HepG2 (cell line): ENCODE results near the gene L2HGDH. TPM values are rescaled to one million over a fixed set of nuclear protein-coding genes. Genes with fewer than 3 reads are reported as not detected.

ENCODE experiments used
- CCAR2 ChIP-seq: fragments of 200-400 bp; formaldehyde crosslinking; optimal IDR thresholded peaks from 2 replicates; pipeline ENCODE3; 2018; ENCODE audit warnings: low read depth, mild to moderate bottlenecking, low read length, moderate library complexity
- CHD4 ChIP-seq: fragments of 200-600 bp; sonication (generic); IDR thresholded peaks from 2 replicates; pipeline ENCODE4 v1.7.0; 2017; ENCODE audit warnings: mild to moderate bottlenecking, low read length, borderline replicate concordance
- EHMT2 ChIP-seq: fragments of 200-600 bp; sonication (generic); IDR thresholded peaks from 2 replicates; pipeline ENCODE4 v1.7.0; 2017; ENCODE audit warnings: antibody characterized with exemption, low read depth, low read length, borderline replicate concordance
- FOSL1 ChIP-seq: sonication (generic); formaldehyde crosslinking; IDR thresholded peaks from 2 replicates; pipeline ENCODE4 v1.9.0; 2021; ENCODE audit warnings: missing genetic modification reagents, borderline replicate concordance
- HNRNPL ChIP-seq: fragments of 200-400 bp; formaldehyde crosslinking; IDR thresholded peaks from 2 replicates; pipeline ENCODE4 v1.6.1; 2017; ENCODE audit warnings: mild to moderate bottlenecking, low read depth, low read length
- JUN ChIP-seq: sonication (generic); formaldehyde crosslinking; IDR thresholded peaks from 2 replicates; pipeline ENCODE4 v1.4.0; 2020; ENCODE audit warnings: mild to moderate bottlenecking, missing genetic modification reagents
- MED8 ChIP-seq: sonication (generic); formaldehyde crosslinking; IDR thresholded peaks from 2 replicates; pipeline ENCODE4 v1.8.1; 2023; ENCODE audit warnings: mild to moderate bottlenecking, missing genetic modification reagents; ENCODE audit not compliant: insufficient replicate concordance
- MIXL1 ChIP-seq: IDR thresholded peaks from 2 replicates; pipeline ENCODE4 v1.6.1; 2016
- PPARG ChIP-seq: conservative IDR thresholded peaks from 2 replicates; pipeline ENCODE4 v1.6.1; 2016; ENCODE audit warnings: missing biosample characterization, missing genetic modification reagents
- TOE1 ChIP-seq: sonication (generic); formaldehyde crosslinking; IDR thresholded peaks from 2 replicates; pipeline ENCODE4 v1.4.0; 2020; ENCODE audit warnings: mild to moderate bottlenecking, missing genetic modification reagents
- TOPORS ChIP-seq: sonication (generic); formaldehyde crosslinking; IDR thresholded peaks from 2 replicates; pipeline ENCODE4 v1.8.0; 2023; ENCODE audit warnings: mild to moderate bottlenecking, missing genetic modification reagents
- ZFP37 ChIP-seq: sonication (generic); formaldehyde crosslinking; IDR thresholded peaks from 2 replicates; pipeline ENCODE4 v1.4.0; 2020; ENCODE audit warnings: missing genetic modification reagents, borderline replicate concordance
- ZNF136 ChIP-seq: sonication (generic); formaldehyde crosslinking; IDR thresholded peaks from 2 replicates; pipeline ENCODE4 v1.8.1; 2022; ENCODE audit warnings: low read depth, mild to moderate bottlenecking, moderate library complexity, missing genetic modification reagents
- ZNF224 ChIP-seq: sonication (generic); formaldehyde crosslinking; IDR thresholded peaks from 2 replicates; pipeline ENCODE4 v1.5.0; 2020; ENCODE audit warnings: mild to moderate bottlenecking, missing genetic modification reagents
- ZNF501 ChIP-seq: sonication (generic); formaldehyde crosslinking; IDR thresholded peaks from 2 replicates; pipeline ENCODE4 v1.5.1; 2020; ENCODE audit warnings: mild to moderate bottlenecking, moderate library complexity, missing genetic modification reagents
- ZNF720 ChIP-seq: sonication (generic); formaldehyde crosslinking; IDR thresholded peaks from 2 replicates; pipeline ENCODE4 v1.4.0; 2020; ENCODE audit warnings: missing genetic modification reagents
- ZNF766 ChIP-seq: sonication (generic); formaldehyde crosslinking; IDR thresholded peaks from 2 replicates; pipeline ENCODE4 v1.5.0; 2020; ENCODE audit warnings: missing genetic modification reagents, borderline replicate concordance
- ZNF879 ChIP-seq: sonication (generic); formaldehyde crosslinking; IDR thresholded peaks from 2 replicates; pipeline ENCODE4 v1.8.1; 2023; ENCODE audit warnings: missing genetic modification reagents
- ZSCAN29 ChIP-seq: sonication (generic); formaldehyde crosslinking; conservative IDR thresholded peaks from 2 replicates; pipeline ENCODE4 v1.4.0; 2020; ENCODE audit warnings: mild to moderate bottlenecking, missing genetic modification reagents
- polyA plus RNA-seq, 8 experiments: library from polyadenylated mRNA; depleted of rRNA in 3 of 8; stranded (reverse) in 7 of 8; unstranded in 1 of 8; fragments of >200 nt; fragmentation: Illumina TruSeq in 4 of 8; extraction: Trizol in 4 of 8; gene quantifications; 2 replicates each; pipeline versions ENCODE4 v1.2.1 to v1.2.3, GENCODE V29; 2011 to 2016; ENCODE audit warnings: low read depth in 4 of 8, missing spikeins in 1 of 8, mixed read lengths in 1 of 8; ENCODE audit not compliant: insufficient read depth in 1 of 8
- total RNA-seq, 5 experiments: library from RNA; depleted of rRNA; stranded (reverse); fragments of >200 nt; fragmentation: Illumina TruSeq; extraction: Trizol; gene quantifications; 2 replicates each; pipeline ENCODE4 v1.2.3, GENCODE V29; 2016; ENCODE audit warnings: low read depth in 1 of 5
- TF ChIP-seq, protein P1 (sequence below): sonication (generic); formaldehyde crosslinking; IDR thresholded peaks from 2 replicates; pipeline ENCODE4 v1.8.0; 2022; ENCODE audit warnings: mild to moderate bottlenecking, missing genetic modification reagents, moderate library complexity
- TF ChIP-seq, protein P2 (sequence below): sonication (generic); formaldehyde crosslinking; IDR thresholded peaks from 2 replicates; pipeline ENCODE4 v1.8.0; 2022; ENCODE audit warnings: mild to moderate bottlenecking, missing genetic modification reagents, borderline replicate concordance
- TF ChIP-seq, protein P3 (sequence below): sonication (generic); formaldehyde crosslinking; IDR thresholded peaks from 2 replicates; pipeline ENCODE4 v1.8.1; 2022; ENCODE audit warnings: mild to moderate bottlenecking, missing genetic modification reagents
- TF ChIP-seq, protein P4 (sequence below): conservative IDR thresholded peaks from 2 replicates; pipeline ENCODE4 v1.6.1; 2018; ENCODE audit warnings: missing genetic modification reagents
- TF ChIP-seq, protein P5 (sequence below): sonication (generic); IDR thresholded peaks from 2 replicates; pipeline ENCODE4 v1.6.1; 2016; ENCODE audit warnings: low read depth, borderline replicate concordance

L2HGDH gene
- total and polyA plus RNA-seq, 2 of the 13 experiments (the other 11 are each of a cell fraction or from before 2014, with no cell fraction given): 3.3 to 5.0 TPM

DNA sequence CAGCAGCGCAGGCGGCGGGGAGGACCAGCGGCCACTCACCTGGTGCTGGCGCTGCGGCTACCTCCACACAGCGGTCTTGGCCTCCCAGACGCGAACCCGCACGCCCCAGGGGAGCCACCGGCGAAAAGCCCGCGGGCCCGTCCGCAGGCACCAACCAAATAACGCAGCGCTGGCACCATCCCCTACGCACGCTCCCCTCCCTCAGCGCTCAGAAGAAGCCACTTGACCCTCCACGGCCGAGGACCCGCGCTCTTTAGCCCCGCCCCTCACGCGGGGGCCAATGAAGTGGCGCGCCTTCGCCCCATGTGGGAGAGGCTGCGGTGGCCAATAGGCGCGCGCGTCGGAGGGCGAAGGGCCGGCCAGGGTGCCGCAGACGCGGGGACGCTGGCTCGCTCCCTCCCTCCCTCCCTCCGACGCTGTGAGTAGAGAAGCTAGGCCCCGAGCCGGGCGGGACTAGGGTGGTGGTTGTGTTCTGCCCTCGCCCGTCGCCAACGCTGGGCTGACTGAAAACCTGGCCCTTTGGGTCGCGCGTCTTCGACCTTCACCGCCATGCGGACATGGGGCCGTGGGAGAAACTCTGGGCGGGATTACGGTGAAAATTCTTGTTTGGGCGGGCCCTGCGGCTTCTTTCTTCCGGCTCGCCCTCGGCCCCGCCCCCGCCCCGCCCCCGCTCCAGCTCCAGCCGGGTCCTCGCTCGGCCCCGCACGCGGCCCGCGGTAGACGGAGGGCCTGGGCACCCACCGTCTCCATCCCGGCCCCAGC, at the start of gene L2HGDH, which contains the start of gene DMAC2L (continued):
- TF ChIP-seq ZSCAN29 (CRISPR knock-in tag) (peak; percentile 57; the same call in 1 of the 2 replicates), TOE1 (no peak), CCAR2 (no peak), ZNF136 (CRISPR knock-in tag) (peak; percentile 92), ZNF879 (CRISPR knock-in tag) (0 out of 2 replicates have a peak, but pooled peaks have one; percentile 76), MIXL1 (CRISPR knock-in tag) (no peak), PPARG (CRISPR knock-in tag) (no peak), HNRNPL (0 out of 2 replicates have a peak, but pooled peaks have one; percentile 61), CHD4 (no peak), FOSL1 (CRISPR knock-in tag) (no peak), MED8 (CRISPR knock-in tag) (peak; percentile 39), ZNF766 (peak; percentile 65; the same call in 1 of the 2 replicates), ZNF720 (CRISPR knock-in tag) (no peak), TOPORS (CRISPR knock-in tag) (peak; percentile 64; the same call in 1 of the 2 replicates), EHMT2 (no peak), ZNF501 (CRISPR knock-in tag) (peak; percentile 65; the same call in 1 of the 2 replicates), ZFP37 (CRISPR knock-in tag) (no peak), JUN (CRISPR knock-in tag) (no peak), ZNF224 (CRISPR knock-in tag) (peak; percentile 97)
- TF ChIP-seq, protein P1, sequence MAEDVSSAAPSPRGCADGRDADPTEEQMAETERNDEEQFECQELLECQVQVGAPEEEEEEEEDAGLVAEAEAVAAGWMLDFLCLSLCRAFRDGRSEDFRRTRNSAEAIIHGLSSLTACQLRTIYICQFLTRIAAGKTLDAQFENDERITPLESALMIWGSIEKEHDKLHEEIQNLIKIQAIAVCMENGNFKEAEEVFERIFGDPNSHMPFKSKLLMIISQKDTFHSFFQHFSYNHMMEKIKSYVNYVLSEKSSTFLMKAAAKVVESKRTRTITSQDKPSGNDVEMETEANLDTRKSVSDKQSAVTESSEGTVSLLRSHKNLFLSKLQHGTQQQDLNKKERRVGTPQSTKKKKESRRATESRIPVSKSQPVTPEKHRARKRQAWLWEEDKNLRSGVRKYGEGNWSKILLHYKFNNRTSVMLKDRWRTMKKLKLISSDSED (CRISPR knock-in tag): no peak
- TF ChIP-seq, protein P2, sequence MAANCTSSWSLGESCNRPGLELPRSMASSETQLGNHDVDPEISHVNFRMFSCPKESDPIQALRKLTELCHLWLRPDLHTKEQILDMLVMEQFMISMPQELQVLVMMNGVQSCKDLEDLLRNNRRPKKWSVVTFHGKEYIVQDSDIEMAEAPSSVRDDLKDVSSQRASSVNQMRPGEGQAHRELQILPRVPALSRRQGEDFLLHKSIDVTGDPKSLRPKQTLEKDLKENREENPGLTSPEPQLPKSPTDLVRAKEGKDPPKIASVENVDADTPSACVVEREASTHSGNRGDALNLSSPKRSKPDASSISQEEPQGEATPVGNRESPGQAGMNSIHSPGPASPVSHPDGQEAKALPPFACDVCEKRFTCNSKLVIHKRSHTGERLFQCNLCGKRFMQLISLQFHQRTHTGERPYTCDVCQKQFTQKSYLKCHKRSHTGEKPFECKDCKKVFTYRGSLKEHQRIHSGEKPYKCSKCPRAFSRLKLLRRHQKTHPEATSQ (CRISPR knock-in tag): peak; percentile 60; the same call in 1 of the 2 replicates
- TF ChIP-seq, protein P3, sequence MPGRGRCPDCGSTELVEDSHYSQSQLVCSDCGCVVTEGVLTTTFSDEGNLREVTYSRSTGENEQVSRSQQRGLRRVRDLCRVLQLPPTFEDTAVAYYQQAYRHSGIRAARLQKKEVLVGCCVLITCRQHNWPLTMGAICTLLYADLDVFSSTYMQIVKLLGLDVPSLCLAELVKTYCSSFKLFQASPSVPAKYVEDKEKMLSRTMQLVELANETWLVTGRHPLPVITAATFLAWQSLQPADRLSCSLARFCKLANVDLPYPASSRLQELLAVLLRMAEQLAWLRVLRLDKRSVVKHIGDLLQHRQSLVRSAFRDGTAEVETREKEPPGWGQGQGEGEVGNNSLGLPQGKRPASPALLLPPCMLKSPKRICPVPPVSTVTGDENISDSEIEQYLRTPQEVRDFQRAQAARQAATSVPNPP: no peak; the same call in 1 of the 2 replicates
- TF ChIP-seq, protein P4, sequence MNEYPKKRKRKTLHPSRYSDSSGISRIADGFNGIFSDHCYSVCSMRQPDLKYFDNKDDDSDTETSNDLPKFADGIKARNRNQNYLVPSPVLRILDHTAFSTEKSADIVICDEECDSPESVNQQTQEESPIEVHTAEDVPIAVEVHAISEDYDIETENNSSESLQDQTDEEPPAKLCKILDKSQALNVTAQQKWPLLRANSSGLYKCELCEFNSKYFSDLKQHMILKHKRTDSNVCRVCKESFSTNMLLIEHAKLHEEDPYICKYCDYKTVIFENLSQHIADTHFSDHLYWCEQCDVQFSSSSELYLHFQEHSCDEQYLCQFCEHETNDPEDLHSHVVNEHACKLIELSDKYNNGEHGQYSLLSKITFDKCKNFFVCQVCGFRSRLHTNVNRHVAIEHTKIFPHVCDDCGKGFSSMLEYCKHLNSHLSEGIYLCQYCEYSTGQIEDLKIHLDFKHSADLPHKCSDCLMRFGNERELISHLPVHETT (CRISPR knock-in tag): 0 out of 2 replicates have a peak, but pooled peaks have one; percentile 69
- TF ChIP-seq, protein P5, sequence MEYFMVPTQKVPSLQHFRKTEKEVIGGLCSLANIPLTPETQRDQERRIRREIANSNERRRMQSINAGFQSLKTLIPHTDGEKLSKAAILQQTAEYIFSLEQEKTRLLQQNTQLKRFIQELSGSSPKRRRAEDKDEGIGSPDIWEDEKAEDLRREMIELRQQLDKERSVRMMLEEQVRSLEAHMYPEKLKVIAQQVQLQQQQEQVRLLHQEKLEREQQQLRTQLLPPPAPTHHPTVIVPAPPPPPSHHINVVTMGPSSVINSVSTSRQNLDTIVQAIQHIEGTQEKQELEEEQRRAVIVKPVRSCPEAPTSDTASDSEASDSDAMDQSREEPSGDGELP: no peak; the same call in 1 of the 2 replicates
